Retinal pigment epithelial cell (primary cell): Measurements from ENCODE around the gene CST4.

ENCODE experiments used
- DNase-seq: peaks from one replicate; pipeline ENCODE4 v3.0.0-alpha.2; 2010; ENCODE audit warnings: low read depth
- H3K4me3 ChIP-seq: 2 replicates; pipeline ENCODE4 v1.5.1; 2011; ENCODE audit warnings: mild to moderate bottlenecking, low read length, control low read depth, moderate library complexity
- TF ChIP-seq, protein P1 (sequence below): conservative IDR thresholded peaks from 2 replicates; pipeline ENCODE4 v1.5.1; 2011; ENCODE audit warnings: low read depth, low read length, control low read depth, inconsistent platforms

The CST4 gene

DNA sequence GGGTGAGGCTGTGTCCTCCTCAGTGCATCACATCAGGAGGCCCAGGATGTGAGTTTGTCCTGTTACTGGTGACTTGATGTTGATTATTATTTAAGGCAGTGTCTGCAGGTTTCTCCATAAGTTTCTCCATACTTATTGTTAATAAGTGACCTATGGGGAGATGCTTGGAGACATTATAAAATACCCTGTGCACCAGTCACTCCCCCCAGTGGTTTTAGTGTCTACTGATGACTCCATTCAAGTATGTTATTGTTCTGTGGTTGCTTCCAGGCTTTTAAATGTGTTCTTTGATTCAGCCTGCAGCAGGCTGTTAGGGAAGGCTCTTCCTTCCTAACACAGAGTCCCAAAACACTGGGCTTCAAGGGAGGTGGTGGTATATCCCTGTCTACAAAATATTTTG, 36.5 kb downstream of the CST4 start:
- no peak overlapping the region for H3K4me3 ChIP-seq
- TF ChIP-seq, protein P1, sequence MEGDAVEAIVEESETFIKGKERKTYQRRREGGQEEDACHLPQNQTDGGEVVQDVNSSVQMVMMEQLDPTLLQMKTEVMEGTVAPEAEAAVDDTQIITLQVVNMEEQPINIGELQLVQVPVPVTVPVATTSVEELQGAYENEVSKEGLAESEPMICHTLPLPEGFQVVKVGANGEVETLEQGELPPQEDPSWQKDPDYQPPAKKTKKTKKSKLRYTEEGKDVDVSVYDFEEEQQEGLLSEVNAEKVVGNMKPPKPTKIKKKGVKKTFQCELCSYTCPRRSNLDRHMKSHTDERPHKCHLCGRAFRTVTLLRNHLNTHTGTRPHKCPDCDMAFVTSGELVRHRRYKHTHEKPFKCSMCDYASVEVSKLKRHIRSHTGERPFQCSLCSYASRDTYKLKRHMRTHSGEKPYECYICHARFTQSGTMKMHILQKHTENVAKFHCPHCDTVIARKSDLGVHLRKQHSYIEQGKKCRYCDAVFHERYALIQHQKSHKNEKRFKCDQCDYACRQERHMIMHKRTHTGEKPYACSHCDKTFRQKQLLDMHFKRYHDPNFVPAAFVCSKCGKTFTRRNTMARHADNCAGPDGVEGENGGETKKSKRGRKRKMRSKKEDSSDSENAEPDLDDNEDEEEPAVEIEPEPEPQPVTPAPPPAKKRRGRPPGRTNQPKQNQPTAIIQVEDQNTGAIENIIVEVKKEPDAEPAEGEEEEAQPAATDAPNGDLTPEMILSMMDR, result no peak
- DNase-seq, result no peak

DNA sequence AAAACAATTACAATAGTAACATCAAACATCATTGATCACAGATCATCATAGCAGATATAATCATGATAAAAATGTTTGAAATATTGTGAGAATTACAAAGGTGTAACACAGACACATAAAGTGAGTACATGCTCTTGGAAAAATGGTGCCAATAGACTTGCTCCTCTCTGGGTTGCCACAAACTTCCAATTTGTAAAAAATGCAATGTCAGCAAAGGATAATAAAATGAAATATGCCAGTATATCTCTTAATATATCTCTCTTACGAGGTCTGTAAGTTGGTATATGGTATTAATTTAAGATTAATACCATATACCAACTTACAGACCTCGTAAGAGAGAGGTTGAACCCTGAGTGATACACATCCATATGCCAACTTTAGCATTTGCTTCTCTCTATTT, 37.7 kb downstream of the CST4 start:
- DNase-seq, result no peak
- H3K4me3 ChIP-seq, result no peak overlapping the region
- TF ChIP-seq, protein P1, result no peak

DNA sequence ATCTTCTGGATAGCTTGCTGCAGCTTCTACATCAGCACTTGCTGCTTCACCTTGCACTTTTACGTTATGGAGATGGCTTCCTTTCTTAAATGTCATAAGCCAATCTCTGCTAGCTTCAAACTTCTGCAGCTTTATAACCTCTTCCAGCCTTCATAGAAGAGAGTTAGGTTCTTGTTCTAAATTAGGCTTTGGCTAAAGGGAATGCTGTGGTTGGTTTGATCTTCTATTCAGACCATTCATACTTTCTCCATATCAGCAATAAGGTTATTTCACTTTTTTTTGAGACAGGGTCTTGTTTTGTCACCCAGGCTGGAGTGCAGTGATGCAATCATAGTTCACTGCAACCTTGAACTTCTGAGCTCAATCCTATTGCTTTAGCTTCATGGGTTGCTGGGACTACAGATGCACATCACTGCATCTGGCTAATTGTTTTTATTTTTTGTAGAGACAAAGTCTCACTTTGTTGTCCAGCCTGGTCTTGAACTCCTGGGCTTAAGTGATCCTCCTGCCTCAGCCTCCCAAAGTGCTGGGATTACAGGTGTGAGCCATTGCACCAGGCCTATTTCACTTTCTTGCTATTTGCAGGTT, 38.9 kb downstream of the CST4 start:
- no peak for DNase-seq
- H3K4me3 ChIP-seq, result no peak overlapping the region
- TF ChIP-seq, protein P1, result no peak

DNA sequence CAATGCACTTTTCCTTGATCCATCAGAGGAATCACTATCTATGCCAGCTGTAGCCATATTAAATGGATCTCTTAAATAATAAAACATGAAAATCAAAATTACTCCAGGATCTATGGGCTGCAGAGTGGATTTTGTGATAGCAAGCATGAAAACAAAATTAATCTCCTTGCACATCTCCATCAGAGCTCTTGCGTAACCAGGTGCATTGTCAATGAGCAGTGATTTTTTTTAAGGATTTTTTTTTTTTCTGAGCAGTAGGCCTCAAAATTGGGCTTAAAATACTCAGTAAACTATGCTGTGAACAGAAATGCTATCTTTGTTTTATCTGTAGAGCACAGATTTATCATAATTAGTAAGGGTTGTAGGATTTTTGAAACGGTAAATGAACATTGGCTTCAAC, 39.6 kb downstream of the CST4 start:
- no peak overlapping the region for H3K4me3 ChIP-seq
- DNase-seq, result no peak
- TF ChIP-seq, protein P1, result no peak

DNA sequence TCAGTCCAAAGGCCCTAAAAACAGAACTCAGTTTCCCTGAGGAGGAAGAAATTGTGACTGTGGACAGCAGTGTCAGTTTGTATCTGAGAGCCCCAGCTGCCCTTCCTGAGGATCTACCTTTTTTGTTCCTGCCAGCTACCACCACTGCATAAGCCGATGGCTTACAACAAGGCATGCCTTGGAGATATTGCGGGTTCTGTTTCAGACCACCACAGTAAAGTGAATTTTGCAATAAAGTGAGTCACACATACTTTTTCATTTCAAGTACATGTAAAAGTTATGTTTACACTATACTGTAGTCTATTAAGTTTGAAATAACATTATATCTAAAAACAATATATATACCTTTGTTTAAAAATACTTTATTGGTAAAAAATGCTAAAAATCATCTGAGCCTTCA, 41.5 kb downstream of the CST4 start:
- no peak overlapping the region for H3K4me3 ChIP-seq
- DNase-seq, result no peak
- TF ChIP-seq, protein P1, result no peak

DNA sequence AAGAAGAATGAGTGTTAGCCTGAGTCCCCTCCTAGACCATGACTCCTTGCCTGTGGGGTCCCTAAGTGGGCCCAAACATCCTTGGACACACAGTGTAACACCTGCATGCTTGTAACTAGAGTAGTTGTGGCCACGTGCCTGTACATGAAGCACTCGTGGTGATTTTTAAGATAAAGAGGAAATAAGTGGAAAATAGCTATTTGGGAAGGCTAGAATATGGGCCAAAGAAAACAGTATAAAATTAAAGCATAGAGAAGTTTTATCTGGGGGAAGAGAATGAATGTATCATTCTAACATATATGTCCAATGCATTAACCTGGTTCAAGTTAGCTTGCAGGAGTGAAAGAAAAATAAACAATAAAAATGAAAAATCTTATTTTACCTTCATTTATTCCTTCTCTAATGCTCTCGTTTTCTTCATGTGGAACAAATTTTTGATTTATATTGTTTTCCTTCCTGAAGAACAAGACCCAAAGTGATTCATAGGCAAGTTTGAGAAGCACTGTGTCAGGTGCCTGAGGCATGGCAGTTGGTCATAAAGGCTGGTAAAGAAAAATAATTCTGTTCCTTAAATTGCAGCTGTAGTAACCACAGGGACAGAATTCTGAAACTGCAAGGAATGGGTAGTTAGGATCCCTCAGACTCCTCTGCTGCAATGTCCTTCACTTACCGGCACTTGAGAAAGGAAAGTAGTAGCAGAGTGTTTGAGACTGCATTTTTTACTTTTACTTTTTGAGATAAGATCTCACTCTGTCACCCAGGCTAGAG, 42.5 kb downstream of the CST4 start:
- TF ChIP-seq, protein P1, result no peak
- no peak for DNase-seq
- no peak overlapping the region for H3K4me3 ChIP-seq

DNA sequence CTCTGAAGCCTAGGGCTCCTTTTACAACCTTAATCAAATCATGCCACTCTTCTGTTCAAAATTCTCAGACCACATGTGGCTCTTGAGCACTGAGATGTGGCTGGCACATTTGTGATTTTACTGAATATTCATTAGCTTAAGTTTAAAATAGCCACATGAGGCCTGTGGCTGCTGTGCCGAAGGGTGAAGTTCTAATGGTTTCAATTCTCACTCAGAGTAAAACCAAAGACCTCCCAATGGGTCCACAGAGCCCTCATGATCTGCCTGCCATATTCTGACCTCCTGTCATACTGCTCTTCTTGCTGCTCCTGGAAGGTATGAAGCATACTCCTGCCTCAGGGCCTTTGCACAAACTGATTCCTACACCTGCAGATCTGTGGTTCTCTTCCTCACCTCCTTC, 43.3 kb downstream of the CST4 start:
- no peak overlapping the region for H3K4me3 ChIP-seq

More for the DNA sequence above, 43.3 kb downstream of the CST4 start:
- TF ChIP-seq, protein P1, result no peak
- no peak for DNase-seq
